NOMO-1 (cell line): ENCODE data around the gene PSMA8.
"Not testable (repeated sequence)": the region's sequence is repeated elsewhere in the genome, so short reads cannot be mapped to it uniquely, and the experiment has no call there.

Experiments
- DNase-seq, 2 experiments: peaks; one replicate each; lab custom pipeline; 2025; ENCODE audit not compliant: unreplicated experiment in 2 of 2; lab: John Stamatoyannopoulos, UW

PSMA8 gene

GRCh38 chr18:26133652-26134051, at the start of gene PSMA8:
Gene PSMA8 (plus strand): TSS chr18:26133869. CDS start chr18:26133966, 97 bp downstream.
- DNase-seq, result peak; percentile 60 to 67

DNA sequence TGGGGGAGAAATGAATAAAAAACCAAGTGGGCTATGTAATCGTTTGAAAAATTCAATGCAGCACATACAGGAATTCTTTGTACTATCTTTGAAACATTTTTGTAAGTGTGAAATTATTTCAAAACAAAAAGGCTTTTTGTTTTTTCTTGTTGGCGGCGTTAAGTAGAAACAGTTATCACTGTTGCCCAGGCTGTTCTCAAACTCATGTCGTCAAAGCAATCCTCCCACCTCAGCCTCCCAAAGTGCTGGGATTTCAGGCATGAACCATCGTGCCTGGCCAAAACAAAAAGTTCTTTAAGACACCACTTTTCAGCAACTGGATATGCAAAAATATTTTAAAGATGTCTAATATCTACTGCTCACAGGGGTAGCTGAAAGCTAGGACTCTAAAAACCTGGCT, 48.6 kb upstream of the PSMA8 start:
- no peak for DNase-seq

DNA sequence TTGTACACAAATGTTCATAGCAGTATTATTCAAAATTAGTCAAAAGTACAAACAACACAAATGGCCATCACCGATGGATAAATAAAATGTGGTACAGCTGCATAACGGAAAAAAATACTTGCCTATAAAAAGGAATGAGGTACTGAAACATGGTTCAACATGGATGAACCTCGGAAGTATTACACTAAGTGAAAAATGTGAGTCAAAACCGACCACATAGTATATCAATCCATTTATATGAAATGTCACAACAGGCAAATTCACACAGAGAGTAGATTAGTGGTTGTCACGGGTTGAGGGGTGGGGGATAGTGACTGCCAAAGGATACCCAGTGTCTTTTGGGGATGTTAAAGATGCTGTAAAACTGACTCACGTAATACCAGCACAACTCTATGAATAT, 46.7 kb upstream of the PSMA8 start:
- no peak for DNase-seq

DNA sequence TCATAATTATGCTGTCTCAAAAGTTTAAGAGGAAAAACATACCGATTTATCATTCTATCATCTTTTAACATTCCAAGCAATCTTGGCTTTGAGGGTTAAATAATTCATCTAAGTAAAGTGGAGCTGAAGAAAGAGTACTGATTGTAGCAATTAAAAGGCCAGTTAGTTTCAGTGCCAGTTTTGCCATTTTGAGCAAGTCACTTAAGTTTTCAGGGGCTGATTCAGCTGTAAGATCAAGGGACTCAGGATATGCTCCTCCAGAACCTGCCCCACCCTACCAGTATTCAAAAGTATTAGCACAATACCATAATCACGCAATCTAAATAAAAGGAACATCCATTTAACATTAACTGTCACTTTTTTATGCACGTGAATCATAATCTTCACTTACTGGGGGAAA, 45.2 kb upstream of the PSMA8 start:
- peak in 1 of 2 experiments; percentile 5 for DNase-seq

GRCh38 chr18:26089293-26090129, 44.2 kb upstream of the PSMA8 start:
- DNase-seq, result peak in 1 of 2 experiments; percentile 24

DNA sequence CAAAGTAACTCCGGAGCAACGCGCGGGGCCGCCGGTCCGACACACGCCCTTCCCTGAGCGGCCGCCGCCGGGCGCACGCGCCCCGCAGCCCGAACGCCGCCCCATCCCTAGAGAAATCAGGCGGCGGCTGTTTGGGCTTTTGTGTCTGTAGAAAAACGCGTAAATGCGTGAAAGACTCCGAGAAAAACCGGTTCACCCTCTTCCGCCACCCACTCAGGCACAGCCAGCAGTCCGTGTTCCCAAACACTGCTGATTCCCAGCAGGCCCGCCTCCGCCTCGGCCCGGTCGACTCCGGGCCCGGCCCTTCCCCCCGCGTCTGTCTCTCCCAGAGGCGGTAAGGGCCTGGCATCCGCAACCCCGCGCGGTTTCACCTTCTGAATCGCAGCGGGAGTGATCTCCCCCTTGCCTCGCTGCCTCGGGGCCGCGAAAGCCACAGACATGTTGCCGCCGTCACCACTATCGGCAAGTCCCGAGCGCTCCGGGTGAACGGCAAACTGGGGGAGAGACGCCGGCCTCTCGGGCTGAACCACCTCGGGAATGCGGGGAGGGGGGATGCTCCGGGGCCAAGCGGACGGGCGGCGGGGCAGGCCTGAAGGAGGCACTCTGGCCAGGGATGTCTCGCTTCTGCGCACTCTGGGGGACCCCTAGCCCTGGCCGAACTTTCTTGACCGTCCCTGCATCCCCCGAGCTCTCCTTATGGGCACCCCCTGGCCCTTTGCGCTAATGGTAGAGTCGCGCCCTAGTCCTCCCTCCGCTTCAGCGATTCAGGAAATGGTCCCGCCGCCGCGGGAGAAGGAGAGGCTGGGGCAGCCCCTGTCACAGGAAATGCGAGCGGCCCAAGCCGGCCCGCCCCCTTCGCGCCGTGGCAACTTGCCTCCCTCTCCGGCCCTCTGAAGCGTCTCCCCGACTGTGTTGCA, 43.3 kb upstream of the PSMA8 start, which contains the start of gene SS18:
Gene SS18, minus strand, starts transcription at position 484 of the 917 bp plus-strand sequence. Its CDS starts 44 bp downstream, at position 440.
- DNase-seq, result peak; percentile 90 to 97

DNA sequence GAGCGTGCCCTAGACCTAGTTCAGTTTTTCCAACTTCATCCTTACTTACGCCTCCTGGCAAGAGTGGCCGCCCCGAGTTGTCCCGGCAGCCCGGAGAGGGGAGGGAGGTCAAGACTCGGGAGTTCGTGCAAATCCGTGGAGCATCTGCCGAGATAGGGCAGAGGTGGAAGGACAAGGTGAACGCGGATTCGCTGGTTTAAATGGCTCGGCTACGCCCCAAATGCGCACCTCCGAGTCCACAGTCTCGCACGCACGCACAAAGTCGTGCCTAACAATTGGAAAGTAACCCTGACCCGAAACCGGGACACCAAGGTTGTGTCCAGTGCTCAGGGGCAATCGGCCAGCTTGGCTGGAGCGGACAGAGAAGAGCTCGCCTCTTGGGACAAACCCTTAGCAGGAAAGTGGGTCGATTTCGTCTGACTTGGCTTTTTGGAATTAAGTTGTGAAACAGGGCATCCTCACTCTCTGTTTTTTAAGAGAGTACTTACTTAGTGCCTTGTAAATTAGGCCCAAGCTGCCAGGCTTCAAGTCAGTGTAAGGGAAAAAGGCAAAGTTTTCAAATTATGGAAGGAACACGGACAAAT, 42.5 kb upstream of the PSMA8 start:
- peak in 1 of 2 experiments; percentile 75 for DNase-seq

- DNase-seq, result no peak
These were observed 36.8 kb upstream of the PSMA8 start for GRCh38 chr18:26096852-26097251.

- no peak for DNase-seq
These were observed 36.1 kb upstream of the PSMA8 start for GRCh38 chr18:26097563-26097962.

- DNase-seq, result no peak
These were observed 30.1 kb upstream of the PSMA8 start for GRCh38 chr18:26103579-26103978.

DNA sequence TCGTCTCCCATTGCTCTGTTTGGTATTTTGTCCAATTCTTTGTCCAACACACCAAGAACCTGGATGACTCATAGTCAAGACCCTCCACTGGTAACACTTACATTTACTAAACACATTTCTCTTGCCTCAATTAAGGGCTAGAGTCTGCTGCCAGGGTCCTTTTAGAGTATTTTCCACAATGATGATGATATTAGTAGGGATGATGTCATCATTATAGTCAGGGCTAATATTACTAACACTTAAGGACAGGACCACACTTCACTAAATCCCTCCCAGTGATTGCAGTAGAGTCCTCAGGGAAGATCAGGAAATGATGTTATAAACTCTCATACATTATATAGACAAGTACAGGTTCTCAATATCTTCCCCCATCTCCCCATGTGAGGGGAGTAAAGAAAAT, 29.6 kb upstream of the PSMA8 start:
- no peak for DNase-seq

- DNase-seq, result no peak
These were observed 14.4 kb upstream of the PSMA8 start for GRCh38 chr18:26119246-26119645.

GRCh38 chr18:26121476-26121875, 12.2 kb upstream of the PSMA8 start:
- no peak for DNase-seq

DNA sequence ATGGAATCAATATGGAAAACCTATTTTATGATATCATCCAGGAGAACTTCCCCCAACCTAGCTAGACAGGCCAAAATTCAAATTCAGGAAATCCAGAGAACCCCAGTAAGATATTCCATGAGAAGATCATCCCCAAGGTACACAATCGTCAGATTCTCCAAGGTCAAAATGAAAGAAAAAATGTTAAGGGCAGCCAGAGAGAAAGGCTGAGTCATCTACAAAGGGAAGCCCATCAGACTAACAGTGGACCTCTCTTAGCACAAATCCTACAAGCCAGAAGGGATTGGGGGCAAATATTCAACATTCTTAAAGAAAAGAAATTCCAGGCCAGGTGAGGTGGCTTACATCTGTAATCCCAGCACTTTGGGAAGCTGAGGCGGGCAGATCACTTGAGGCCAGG, 11.7 kb upstream of the PSMA8 start:
- DNase-seq, result not testable (repeated sequence)

GRCh38 chr18:26127786-26128185, 5.9 kb upstream of the PSMA8 start:
- no peak for DNase-seq

GRCh38 chr18:26128192-26128591, 5.5 kb upstream of the PSMA8 start:
- not testable (repeated sequence) for DNase-seq

DNA sequence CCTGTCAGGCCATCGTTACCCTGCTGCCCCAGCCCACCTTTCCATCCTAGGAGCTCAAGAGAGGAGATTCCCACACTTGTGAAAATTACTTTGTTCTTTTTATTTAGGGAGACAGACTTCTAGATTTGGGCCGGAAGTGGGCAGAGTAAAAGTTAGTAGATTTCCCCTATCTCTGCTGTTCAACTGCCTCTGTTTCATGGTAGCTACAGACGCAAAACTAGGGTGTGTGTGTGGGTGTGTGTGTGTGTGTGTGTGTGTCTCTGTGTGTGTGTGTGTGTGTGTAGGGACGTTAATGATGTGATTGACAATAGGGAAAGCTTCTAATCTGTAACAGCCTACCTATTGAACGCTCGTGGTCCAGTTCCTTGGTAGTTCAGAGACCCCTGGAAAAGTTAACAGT, 438 bp downstream of the PSMA8 start:
- DNase-seq, result peak; percentile 4 to 41

DNA sequence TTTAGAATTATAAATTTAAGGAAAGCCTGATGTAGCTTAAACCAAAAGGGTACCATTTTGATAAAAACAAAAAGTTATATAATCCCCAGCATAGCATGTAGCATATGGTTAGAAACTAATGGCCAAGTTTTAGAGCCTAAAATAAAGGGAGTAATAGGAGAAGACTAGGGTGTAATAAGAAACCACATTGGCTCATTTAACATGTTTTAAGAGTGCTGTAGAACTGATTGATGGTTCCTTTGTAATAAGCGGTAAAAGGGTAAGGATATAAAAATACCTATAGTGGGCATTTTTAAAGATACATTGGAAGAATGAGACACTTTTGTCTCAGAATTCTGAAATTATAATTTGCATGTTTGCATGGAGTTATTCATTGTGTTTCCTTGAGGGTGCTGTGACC, 1.9 kb downstream of the PSMA8 start:
- DNase-seq, result no peak

DNA sequence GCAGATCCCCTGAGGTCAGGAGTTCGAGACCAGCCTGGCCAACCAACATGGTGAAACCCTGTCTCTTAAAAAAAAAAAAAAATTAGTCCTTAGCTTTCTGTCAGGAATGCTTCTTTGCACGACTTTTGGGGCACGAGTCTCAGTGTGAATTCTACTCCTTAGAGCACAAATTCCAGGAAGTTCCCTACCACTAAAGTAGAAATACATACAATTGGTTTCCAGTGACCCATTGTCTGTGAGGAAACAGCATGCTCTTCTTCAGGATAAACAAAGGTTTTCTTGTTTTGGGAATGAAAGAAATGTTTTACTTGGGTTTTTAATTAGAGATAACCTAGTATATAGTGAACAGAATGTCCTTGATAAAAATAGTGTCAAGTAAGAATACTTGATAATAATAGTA, 23.7 kb downstream of the PSMA8 start:
- no peak for DNase-seq

GRCh38 chr18:26159353-26159752, 25.7 kb downstream of the PSMA8 start:
- DNase-seq, result no peak

- DNase-seq, result no peak
These were observed 30.9 kb downstream of the PSMA8 start for GRCh38 chr18:26164571-26164970.
